HFF-Myc (cell line): ENCODE measurements around the gene DIP2C.

Experiments
- DNase-seq: peaks from one replicate; pipeline ENCODE4 v3.0.0-alpha.2; 2011; ENCODE audit warnings: low read depth; ENCODE audit errors: extremely low read depth
- H3K4me3 ChIP-seq: replicated peaks from 2 replicates; pipeline ENCODE4 v1.5.1; 2011; ENCODE audit warnings: low read depth, mild to moderate bottlenecking, control low read depth, low read length
- TF ChIP-seq, protein P1 (sequence below): IDR thresholded peaks from 2 replicates; pipeline ENCODE4 v1.5.1; 2012; ENCODE audit warnings: mild to moderate bottlenecking, low read depth, low read length, control low read depth; ENCODE audit errors: missing control alignments

The DIP2C gene

DNA sequence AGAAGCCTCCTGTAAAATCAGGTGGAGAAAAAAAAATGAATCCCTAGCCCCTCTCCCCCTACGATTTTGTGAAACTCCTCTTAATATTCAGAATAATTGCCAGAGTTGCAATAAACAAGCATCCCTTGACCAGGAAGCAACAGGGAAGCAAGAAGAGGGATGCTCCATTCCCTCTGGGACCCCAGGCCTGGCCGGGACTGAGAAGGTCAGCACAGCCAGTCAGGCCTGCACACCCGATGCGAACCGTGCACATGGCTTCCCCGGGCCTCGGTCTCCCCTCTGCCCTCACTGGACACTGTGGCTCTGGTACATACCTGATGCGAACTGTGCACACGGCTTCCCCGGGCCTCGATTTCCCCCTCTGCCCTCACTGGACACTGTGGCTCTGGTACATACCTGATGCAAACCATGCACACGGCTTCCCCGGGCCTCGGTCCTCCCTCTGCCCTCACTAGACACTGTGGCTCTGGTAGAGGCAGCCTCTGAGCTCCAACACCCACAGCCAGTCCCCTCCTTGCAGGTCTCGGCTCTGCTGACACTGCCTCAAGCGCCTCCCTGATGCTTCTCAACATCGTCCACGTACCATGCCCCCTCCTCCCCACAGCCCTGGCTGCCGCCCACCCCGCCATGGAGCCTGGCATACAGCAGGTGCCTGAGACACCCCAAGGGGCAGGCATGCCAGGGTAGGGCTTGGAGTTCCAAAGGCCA, 138.6 kb downstream of the DIP2C start:
- no peak overlapping the region for H3K4me3 ChIP-seq
- TF ChIP-seq, protein P1, sequence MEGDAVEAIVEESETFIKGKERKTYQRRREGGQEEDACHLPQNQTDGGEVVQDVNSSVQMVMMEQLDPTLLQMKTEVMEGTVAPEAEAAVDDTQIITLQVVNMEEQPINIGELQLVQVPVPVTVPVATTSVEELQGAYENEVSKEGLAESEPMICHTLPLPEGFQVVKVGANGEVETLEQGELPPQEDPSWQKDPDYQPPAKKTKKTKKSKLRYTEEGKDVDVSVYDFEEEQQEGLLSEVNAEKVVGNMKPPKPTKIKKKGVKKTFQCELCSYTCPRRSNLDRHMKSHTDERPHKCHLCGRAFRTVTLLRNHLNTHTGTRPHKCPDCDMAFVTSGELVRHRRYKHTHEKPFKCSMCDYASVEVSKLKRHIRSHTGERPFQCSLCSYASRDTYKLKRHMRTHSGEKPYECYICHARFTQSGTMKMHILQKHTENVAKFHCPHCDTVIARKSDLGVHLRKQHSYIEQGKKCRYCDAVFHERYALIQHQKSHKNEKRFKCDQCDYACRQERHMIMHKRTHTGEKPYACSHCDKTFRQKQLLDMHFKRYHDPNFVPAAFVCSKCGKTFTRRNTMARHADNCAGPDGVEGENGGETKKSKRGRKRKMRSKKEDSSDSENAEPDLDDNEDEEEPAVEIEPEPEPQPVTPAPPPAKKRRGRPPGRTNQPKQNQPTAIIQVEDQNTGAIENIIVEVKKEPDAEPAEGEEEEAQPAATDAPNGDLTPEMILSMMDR = no peak
- no peak for DNase-seq

DNA sequence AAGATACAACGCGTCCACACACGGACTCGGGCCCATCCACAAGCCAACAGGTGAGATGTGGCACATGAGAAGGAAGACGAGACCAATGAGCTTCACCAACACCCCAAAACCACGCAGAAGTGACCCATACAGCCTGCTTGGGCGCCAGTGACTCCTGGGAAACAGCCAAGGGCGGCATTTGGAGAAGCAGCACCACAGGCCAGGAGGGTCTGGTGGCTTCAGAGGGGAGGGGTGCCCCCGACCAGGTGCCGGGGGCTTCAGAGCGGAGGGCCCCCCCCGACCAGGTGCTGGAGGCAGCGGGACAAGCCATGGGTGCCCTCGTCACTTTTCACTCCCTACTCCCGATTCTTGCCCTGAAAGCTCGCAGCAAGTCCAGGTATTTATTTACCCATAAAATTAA, 140.1 kb downstream of the DIP2C start:
- H3K4me3 ChIP-seq = no peak overlapping the region
- TF ChIP-seq, protein P1 = no peak
- no peak for DNase-seq

DNA sequence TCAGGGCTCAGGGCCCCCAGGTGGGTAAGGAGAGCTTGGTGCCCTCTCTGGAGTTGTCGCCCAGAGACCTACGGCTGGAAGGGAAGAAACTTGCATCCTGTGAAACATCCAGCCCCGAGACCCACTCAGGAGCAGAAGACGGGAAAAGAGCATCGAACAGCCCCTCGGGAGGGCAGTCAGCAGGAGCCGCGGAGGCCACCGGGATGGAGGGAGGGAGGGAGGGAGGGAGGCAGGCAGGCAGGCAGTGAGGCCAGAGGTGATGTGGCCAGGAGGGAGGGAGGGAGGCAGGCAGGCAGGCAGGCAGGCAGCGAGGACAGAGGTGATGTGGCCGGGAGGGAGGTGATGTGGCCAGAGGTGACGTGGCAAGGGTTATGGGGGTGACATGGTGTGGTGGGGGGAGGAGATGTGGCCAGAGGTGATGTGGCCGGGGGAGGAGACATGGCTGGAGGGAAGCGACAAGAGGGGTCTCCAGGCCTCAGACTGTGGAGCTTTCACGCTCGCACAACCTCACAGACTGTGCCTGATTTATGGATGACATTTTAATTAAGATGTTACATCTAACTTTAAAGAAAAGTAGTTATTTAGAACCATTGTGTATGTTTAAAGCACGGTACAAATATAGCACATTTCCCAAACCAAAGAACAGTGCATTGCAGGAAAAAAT, 141.1 kb downstream of the DIP2C start:
- H3K4me3 ChIP-seq = no peak overlapping the region
- TF ChIP-seq, protein P1 = no peak
- DNase-seq = no peak

DNA sequence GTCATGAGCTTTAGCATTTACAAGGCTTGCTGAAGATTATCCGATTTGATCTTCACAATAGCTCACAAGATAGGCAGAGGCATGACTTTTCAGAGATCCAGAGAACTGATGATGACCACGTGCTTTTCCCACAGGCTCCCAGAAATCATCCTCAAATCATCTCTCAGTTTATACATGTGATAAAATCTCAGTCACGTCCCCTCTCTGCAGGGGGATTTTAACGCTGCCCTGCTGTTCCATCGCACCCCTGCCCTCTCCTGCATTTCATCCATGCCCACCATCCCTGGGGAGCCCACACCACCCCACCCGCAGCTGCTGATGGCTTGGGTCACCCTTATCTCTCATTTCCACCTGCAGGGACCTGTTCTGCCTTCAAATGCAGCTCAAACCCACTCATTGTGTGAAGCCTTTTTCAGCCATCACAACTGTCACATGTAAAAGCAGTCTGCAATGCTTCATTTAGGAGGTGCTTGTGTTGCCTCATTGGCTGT, 141.8 kb downstream of the DIP2C start:
- TF ChIP-seq, protein P1 = no peak
- H3K4me3 ChIP-seq = no peak overlapping the region
- no peak for DNase-seq

DNA sequence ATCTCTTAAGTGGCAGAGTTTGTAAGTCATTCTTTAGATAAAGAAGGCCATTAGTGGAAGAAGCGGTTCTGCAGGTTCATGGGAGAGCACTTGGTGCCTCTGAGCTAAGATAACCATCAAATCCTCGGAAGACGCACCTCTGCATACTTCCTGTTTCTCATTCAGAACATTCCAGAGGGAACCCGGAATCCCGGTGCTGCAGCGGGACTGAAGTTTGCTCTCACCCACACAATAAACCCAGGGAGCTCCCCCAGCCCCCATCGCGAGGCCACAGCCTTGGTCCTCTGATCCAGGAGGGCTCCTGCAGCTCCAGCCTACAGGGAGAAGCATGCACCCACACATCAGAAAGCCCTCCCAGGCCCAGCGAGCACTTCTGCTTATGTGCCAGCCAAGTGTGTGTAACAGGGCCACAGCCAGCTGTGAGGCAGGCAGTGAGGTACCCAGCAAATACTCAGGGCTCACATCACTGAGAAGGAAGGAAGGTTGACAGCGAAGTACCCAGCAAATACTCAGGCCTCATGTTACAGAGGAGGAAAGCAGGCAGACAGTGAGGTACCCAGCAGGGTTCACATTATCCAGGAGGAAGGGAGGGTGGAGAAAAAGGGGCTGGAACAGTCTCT, 142.4 kb downstream of the DIP2C start:
- no peak for DNase-seq
- no peak overlapping the region for H3K4me3 ChIP-seq
- TF ChIP-seq, protein P1 = no peak

DNA sequence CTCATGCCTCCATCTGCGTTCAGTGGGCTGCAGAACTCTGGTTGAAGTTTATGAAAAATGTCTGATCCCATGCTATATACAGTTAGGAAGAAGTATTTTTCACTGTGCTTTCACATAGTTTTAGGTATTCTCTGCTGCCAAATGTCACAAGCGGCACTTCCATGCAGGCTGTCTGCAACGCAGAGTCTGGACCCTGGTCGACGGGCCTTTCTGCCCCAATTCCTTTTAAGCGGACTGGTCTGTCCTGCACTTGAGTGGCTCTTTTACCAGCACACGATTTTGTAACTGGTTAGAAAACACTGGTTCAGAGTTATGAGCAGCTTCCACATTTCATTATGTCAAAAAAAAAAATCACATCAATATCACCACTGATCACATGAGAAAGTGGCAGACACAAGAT, 143.0 kb downstream of the DIP2C start:
- no peak overlapping the region for H3K4me3 ChIP-seq
- no peak for DNase-seq
- TF ChIP-seq, protein P1 = no peak
